GM12878 (cell line): ENCODE measurements around the gene MAN2B1. TPM values are rescaled to one million over a fixed set of nuclear protein-coding genes. Genes with fewer than 3 reads are reported as not detected.

Experiments
- ATAC-seq: fragments of 200-7000 bp; cut with Tn5 transposase; 3 replicates; pipeline ENCODE4 v1.9.1; 2020; ENCODE audit warnings: mild to moderate bottlenecking, moderate library complexity
- BruUV-seq: library from RNA; stranded (reverse); fragments of 400-500 nt; replicated peaks from 2 replicates; lab custom pipeline; 2021; lab: Mats Ljungman, UMichigan
- CTCF ChIA-PET: fragments of 300-600 bp; sonication (Branson Sonifier 250); formaldehyde crosslinking; extraction: SDS; loops from one replicate; lab custom pipeline; 2021; ENCODE audit warnings: inconsistent platforms; lab: Yijun Ruan, JAX
- POLR2A ChIA-PET: fragments of 350-600 bp; formaldehyde crosslinking; extraction: SDS; loops from one replicate; lab custom pipeline; 2021; ENCODE audit warnings: inconsistent platforms; lab: Charles Lee
- RAD21 ChIA-PET: fragments of 300-600 bp; sonication (Branson Sonifier 250); formaldehyde crosslinking; loops from one replicate; lab custom pipeline; 2023; ENCODE audit warnings: antibody characterized with exemption; ENCODE audit not compliant: unreplicated experiment; lab: Charles Lee
- SMC1A ChIA-PET: fragments of 300-600 bp; sonication (Branson Sonifier 250); formaldehyde crosslinking; loops from one replicate; lab custom pipeline; 2023; ENCODE audit not compliant: unreplicated experiment, uncharacterized antibody; lab: Charles Lee
- DNase-seq: peaks from one replicate; pipeline ENCODE4 v3.0.0-alpha.2; 2011; ENCODE audit warnings: low read depth, low spot score
- FAIRE-seq: peaks from 3 replicates; lab custom pipeline; 2011; peaks lifted over from hg19 to GRCh38; lab: Jason Lieb, UNC
- H2AFZ ChIP-seq: 2 replicates; pipeline ENCODE4 v1.6.0; 2011; ENCODE audit warnings: low read depth, low read length, control low read depth; ENCODE audit not compliant: control insufficient read depth
- H3K27ac ChIP-seq: 2 replicates; pipeline ENCODE4 v1.5.1; 2011; ENCODE audit warnings: control low read depth; ENCODE audit not compliant: control insufficient read depth, insufficient read depth
- H3K27me3 ChIP-seq, 2 experiments: replicated peaks in 1 of 2; 2 replicates each; pipeline versions ENCODE4 v1.6.0 to v1.6.1; 2011; ENCODE audit warnings: low read length in 1 of 2; ENCODE audit not compliant: control insufficient read depth in 2 of 2, insufficient read depth in 2 of 2
- H3K36me3 ChIP-seq, 2 experiments: 2 replicates each; pipeline ENCODE4 v1.5.1; 2011; ENCODE audit warnings: low read length in 1 of 2; ENCODE audit not compliant: control insufficient read depth in 2 of 2, insufficient read depth in 2 of 2
- H3K4me1 ChIP-seq: 2 replicates; pipeline ENCODE4 v1.6.1; 2011; ENCODE audit warnings: mild to moderate bottlenecking, low read length, moderate library complexity, mixed read lengths; ENCODE audit not compliant: control insufficient read depth, insufficient read depth
- H3K4me2 ChIP-seq: 2 replicates; pipeline ENCODE4 v1.6.0; 2011; ENCODE audit warnings: control low read depth; ENCODE audit not compliant: control insufficient read depth, insufficient read depth
- H3K4me3 ChIP-seq: fragments of 200-600 bp; sonication (generic); 2 replicates; pipeline ENCODE4 v1.5.1; 2016
- H3K79me2 ChIP-seq: 2 replicates; pipeline ENCODE4 v1.6.0; 2011; ENCODE audit warnings: low read length; ENCODE audit not compliant: control insufficient read depth, insufficient read depth
- H3K9ac ChIP-seq: 2 replicates; pipeline ENCODE4 v1.8.0; 2011; ENCODE audit warnings: low read length, control low read depth, mixed read lengths; ENCODE audit not compliant: control insufficient read depth, insufficient read depth
- H3K9me3 ChIP-seq: replicated peaks from 3 replicates; pipeline ENCODE4 v1.5.1; 2011; ENCODE audit warnings: mild to moderate bottlenecking, low read length; ENCODE audit not compliant: control insufficient read depth, insufficient read depth
- H4K20me1 ChIP-seq: 2 replicates; pipeline ENCODE4 v1.6.0; 2011; ENCODE audit not compliant: control insufficient read depth, insufficient read depth
- BACH1 ChIP-seq: fragments of 450-650 bp; IDR thresholded peaks from 2 replicates; pipeline ENCODE4 v1.6.1; 2017; ENCODE audit warnings: mild to moderate bottlenecking, borderline replicate concordance
- BCL3 ChIP-seq: IDR thresholded peaks from 2 replicates; pipeline ENCODE4 v1.6.1; 2011; ENCODE audit warnings: borderline replicate concordance, low read depth, mild to moderate bottlenecking, moderate library complexity, low read length; ENCODE audit not compliant: insufficient read depth, poor library complexity, severe bottlenecking
- CREB1 ChIP-seq: IDR thresholded peaks from 2 replicates; pipeline ENCODE4 v1.6.1; 2012; ENCODE audit warnings: low read depth, mild to moderate bottlenecking, inconsistent platforms
- HDAC6 ChIP-seq: fragments of 200-600 bp; sonication (generic); IDR thresholded peaks from one replicate; pipeline ENCODE4 v1.8.0; 2017; ENCODE audit warnings: antibody characterized with exemption; ENCODE audit not compliant: unreplicated experiment
- RAD21 ChIP-seq: IDR thresholded peaks from 2 replicates; pipeline ENCODE4 v1.6.1; 2011; ENCODE audit warnings: mild to moderate bottlenecking, low read depth, low read length, moderate library complexity; ENCODE audit not compliant: insufficient read depth
- RB1 ChIP-seq: fragments of 450-650 bp; formaldehyde crosslinking; IDR thresholded peaks from 2 replicates; pipeline ENCODE4 v1.6.1; 2017; ENCODE audit warnings: mild to moderate bottlenecking, borderline replicate concordance
- SKIL ChIP-seq: fragments of 450-650 bp; IDR thresholded peaks from 2 replicates; pipeline ENCODE4 v1.6.1; 2017; ENCODE audit warnings: mild to moderate bottlenecking, low read depth, inconsistent platforms; ENCODE audit not compliant: poor library complexity, severe bottlenecking
- SMAD1 ChIP-seq: fragments of 450-650 bp; IDR thresholded peaks from 2 replicates; pipeline ENCODE4 v1.6.1; 2018; ENCODE audit warnings: mild to moderate bottlenecking, low read depth; ENCODE audit not compliant: partially characterized antibody
- SREBF1 ChIP-seq: IDR thresholded peaks from 2 replicates; pipeline ENCODE4 v1.6.1; 2012; ENCODE audit warnings: mild to moderate bottlenecking, low read length
- TCF12 ChIP-seq: IDR thresholded peaks from 2 replicates; pipeline ENCODE4 v1.6.1; 2011; ENCODE audit warnings: low read depth, mild to moderate bottlenecking, low read length
- ZBED1 ChIP-seq: IDR thresholded peaks from 2 replicates; pipeline ENCODE4 v1.6.1; 2016; ENCODE audit warnings: borderline replicate concordance
- WGBS: methylation state at CpG from one replicate; pipeline ENCODE4 v1.1.6; 2016; ENCODE audit warnings: low lambda C conversion rate; ENCODE audit not compliant: insufficient replicate concordance, insufficient coverage; ENCODE audit errors: missing lambda C conversion rate; 5-methylcytosine and 5-hydroxymethylcytosine counted together
- in situ Hi-C: fragments of 300-500 bp; cut with MboI; formaldehyde crosslinking; loops from 9 replicates; pipeline ENCODE4 v1.14.3; 2018; ENCODE audit warnings: mixed read lengths
- intact Hi-C: fragments of 100-400 bp; cut with micrococcal nuclease; formaldehyde crosslinking; loops from one replicate; pipeline ENCODE4 v1.14.2; 2022; ENCODE audit not compliant: unreplicated experiment
- polyA plus RNA-seq, 11 experiments: library from polyadenylated mRNA; depleted of rRNA in 4 of 11; unstranded in 6 of 11; stranded (reverse) in 5 of 11; fragments of >200 nt; fragmentation: Nextera tagmentation in 4 of 11; fragmentation: Illumina TruSeq in 1 of 11; extraction: Ambion mirVana in 4 of 11; extraction: Trizol in 1 of 11; gene quantifications; 1 replicate in 1 of 11; 2 replicates in 10 of 11; pipeline versions ENCODE4 v1.2.1 to v1.2.3, GENCODE V29; 2011 to 2016; ENCODE audit warnings: inconsistent platforms in 2 of 11, missing spikeins in 2 of 11, low read depth in 1 of 11
- total RNA-seq, 4 experiments: library from RNA; depleted of rRNA in 3 of 4; stranded (reverse); fragments of >200 nt in 3 of 4; fragmentation: Illumina TruSeq in 1 of 4; extraction: Trizol in 1 of 4; gene quantifications; 2 replicates each; pipeline versions ENCODE4 v1.2.1 to v1.2.3, GENCODE V29; 2013 to 2021

The MAN2B1 gene
- total and polyA plus RNA-seq, 10 of the 15 experiments (the other 5 are each of a cell fraction or from before 2014, with no cell fraction given): 7.6 to 224 (median 81.4) TPM

- Histone ChIP-seq H3K4me1 (peaks cover 14% of the 10 kb centered on the region), H3K36me3 (peaks cover 26 to 27% of the 10 kb centered on the region in 2 experiments), H3K4me2 (no peak overlapping the region), H3K9ac (no peak overlapping the region), H3K4me3 (no peak overlapping the region), H2AFZ (no peak overlapping the region), H3K27me3 (no peaks in the 10 kb centered on the region), H3K27ac (no peak overlapping the region), H3K9me3 (no peaks in the 10 kb centered on the region; the same call in 2 of the 3 replicates), H4K20me1 (no peaks in the 10 kb centered on the region), H3K79me2 (peaks cover 19% of the 10 kb centered on the region)
- ChIA-PET RAD21 (no interaction called here), POLR2A (interaction anchor here (0.6 kb wide), 1 partner anchor 1687 kb away, joined by 3 read pairs; no protein-coding TSS in a partner anchor), SMC1A (interaction anchor here (1.4 kb wide), 1 partner anchor 17 kb away, joined by 3 read pairs; no protein-coding TSS in a partner anchor), CTCF (interaction anchor here (0.6 to 1.1 kb wide), 2 partner anchors 27 to 160 kb away, joined by 3 to 4 read pairs; no protein-coding TSS in a partner anchor)
- in situ Hi-C loops (no loop called here), intact Hi-C loops (no loop called here)
- no peak for ATAC-seq
- TF ChIP-seq SMAD1 (no peak), ZBED1 (no peak), SKIL (no peak), HDAC6 (no peak), RAD21 (no peak), BACH1 (no peak), SREBF1 (no peak), TCF12 (no peak), BCL3 (no peak), CREB1 (no peak), RB1 (no peak)
- DNase-seq: no peak
- 96% methylated on average over 12 of the region's 12 CpGs for WGBS
- no peak for FAIRE-seq
- BruUV-seq: no TSS peak
Measured at GRCh38 chr19:12660980-12661379, 5.6 kb downstream of the MAN2B1 start.
